SK-N-SH treated with all-trans-retinoic acid at 6 μM for 48 hours (cell line): ENCODE results near the gene CPLX4.

Source experiments
- ARNTL ChIP-seq: fragments of 450-650 bp; formaldehyde crosslinking; IDR thresholded peaks from 2 replicates; pipeline ENCODE4 v1.5.0; 2020; ENCODE audit warnings: low read depth, mild to moderate bottlenecking, moderate library complexity, borderline replicate concordance
- CSRNP3 ChIP-seq: fragments of 250-450 bp; sonication (Bioruptor Pico); IDR thresholded peaks from 2 replicates; pipeline ENCODE4 v1.5.1; 2021; ENCODE audit warnings: mild to moderate bottlenecking, moderate library complexity
- GLIS3 ChIP-seq: fragments of 250-450 bp; sonication (Bioruptor Pico); IDR thresholded peaks from 2 replicates; pipeline ENCODE4 v1.5.0; 2020; ENCODE audit warnings: mild to moderate bottlenecking, moderate library complexity
- OSR1 ChIP-seq: fragments of 250-450 bp; sonication (Bioruptor Pico); IDR thresholded peaks from 2 replicates; pipeline ENCODE4 v1.8.0; 2022; ENCODE audit warnings: moderate library complexity, mild to moderate bottlenecking, inconsistent platforms
- PATZ1 ChIP-seq: fragments of 250-450 bp; sonication (Bioruptor Pico); IDR thresholded peaks from 2 replicates; pipeline ENCODE4 v1.8.0; 2020; ENCODE audit warnings: mild to moderate bottlenecking, moderate library complexity, borderline replicate concordance
- RARB ChIP-seq: fragments of 250-450 bp; sonication (Bioruptor Pico); IDR thresholded peaks from 2 replicates; pipeline ENCODE4 v1.8.0; 2021; ENCODE audit warnings: mild to moderate bottlenecking, moderate library complexity
- TCF4 ChIP-seq: fragments of 250-450 bp; sonication (Bioruptor Pico); IDR thresholded peaks from 2 replicates; pipeline ENCODE4 v1.8.0; 2021; ENCODE audit warnings: mild to moderate bottlenecking, moderate library complexity, borderline replicate concordance
- TOX ChIP-seq: fragments of 250-450 bp; sonication (Bioruptor Pico); IDR thresholded peaks from 2 replicates; pipeline ENCODE4 v1.8.0; 2021; ENCODE audit warnings: mild to moderate bottlenecking, moderate library complexity, borderline replicate concordance
- ZFP3 ChIP-seq: fragments of 250-450 bp; sonication (Bioruptor Pico); IDR thresholded peaks from 2 replicates; pipeline ENCODE4 v1.5.0; 2020; ENCODE audit warnings: mild to moderate bottlenecking, moderate library complexity
- ZFP30 ChIP-seq: fragments of 450-650 bp; formaldehyde crosslinking; IDR thresholded peaks from 2 replicates; pipeline ENCODE4 v1.5.0; 2022; ENCODE audit warnings: mild to moderate bottlenecking, moderate library complexity
- ZNF8 ChIP-seq: fragments of 450-650 bp; formaldehyde crosslinking; IDR thresholded peaks from 2 replicates; pipeline ENCODE4 v1.5.0; 2020; ENCODE audit warnings: mild to moderate bottlenecking, moderate library complexity
- TF ChIP-seq, protein P1 (sequence below): fragments of 250-450 bp; sonication (Bioruptor Pico); IDR thresholded peaks from 2 replicates; pipeline ENCODE4 v1.5.1; 2020; ENCODE audit warnings: low read depth, mild to moderate bottlenecking, moderate library complexity

GRCh38 chr18:59353079-59353680 is 34.7 kb upstream of the CPLX4 start:
- TF ChIP-seq OSR1 (CRISPR knock-in tag) (no peak), ZFP30 (CRISPR knock-in tag) (no peak), CSRNP3 (no peak), ZNF8 (no peak), ZFP3 (CRISPR knock-in tag) (no peak), PATZ1 (no peak), ARNTL (CRISPR knock-in tag) (no peak), TOX (CRISPR knock-in tag) (no peak), TCF4 (CRISPR knock-in tag) (no peak), GLIS3 (no peak), RARB (CRISPR knock-in tag) (no peak)
- TF ChIP-seq, protein P1, sequence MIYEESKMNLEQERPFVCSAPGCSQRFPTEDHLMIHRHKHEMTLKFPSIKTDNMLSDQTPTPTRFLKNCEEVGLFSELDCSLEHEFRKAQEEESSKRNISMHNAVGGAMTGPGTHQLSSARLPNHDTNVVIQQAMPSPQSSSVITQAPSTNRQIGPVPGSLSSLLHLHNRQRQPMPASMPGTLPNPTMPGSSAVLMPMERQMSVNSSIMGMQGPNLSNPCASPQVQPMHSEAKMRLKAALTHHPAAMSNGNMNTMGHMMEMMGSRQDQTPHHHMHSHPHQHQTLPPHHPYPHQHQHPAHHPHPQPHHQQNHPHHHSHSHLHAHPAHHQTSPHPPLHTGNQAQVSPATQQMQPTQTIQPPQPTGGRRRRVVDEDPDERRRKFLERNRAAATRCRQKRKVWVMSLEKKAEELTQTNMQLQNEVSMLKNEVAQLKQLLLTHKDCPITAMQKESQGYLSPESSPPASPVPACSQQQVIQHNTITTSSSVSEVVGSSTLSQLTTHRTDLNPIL (CRISPR knock-in tag) = no peak
